GM12872 (cell line): ENCODE measurements around the gene MCOLN1.

ENCODE experiments used
- CTCF ChIP-seq: IDR thresholded peaks from 3 replicates; pipeline ENCODE4 v1.5.1; 2011; ENCODE audit warnings: low read depth, mild to moderate bottlenecking, low read length, moderate library complexity; ENCODE audit not compliant: insufficient read depth

Gene MCOLN1

GRCh38 chr19:7513809-7514642 is 8.4 kb upstream of the MCOLN1 start:
- TF ChIP-seq CTCF: no peak

DNA sequence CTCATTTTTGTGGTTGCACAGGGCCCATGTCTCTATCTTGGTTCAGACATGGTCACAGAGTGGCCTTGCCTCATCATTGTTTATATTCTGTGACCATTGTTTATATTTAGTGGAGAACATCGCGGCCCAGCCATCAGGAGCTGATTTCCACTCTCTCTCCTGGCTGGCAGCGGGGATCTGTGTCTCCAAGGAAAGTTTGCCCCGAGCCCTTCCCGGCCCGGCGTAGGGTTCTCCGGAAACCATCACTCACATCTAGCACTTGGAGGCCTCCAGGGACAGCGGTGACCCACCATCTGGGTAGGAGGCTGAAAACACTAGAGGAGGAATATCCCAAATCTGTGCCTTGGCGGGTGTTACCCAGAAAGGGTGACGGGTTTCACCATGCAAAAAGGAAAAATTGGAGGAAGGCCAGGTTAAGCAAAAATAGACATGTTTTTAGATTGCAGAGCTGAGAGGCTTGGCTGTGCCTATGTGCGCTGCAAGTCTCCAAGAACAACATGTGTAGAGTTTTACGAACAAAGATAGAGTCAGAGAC is 7.2 kb upstream of the MCOLN1 start:
- no peak for TF ChIP-seq CTCF

DNA sequence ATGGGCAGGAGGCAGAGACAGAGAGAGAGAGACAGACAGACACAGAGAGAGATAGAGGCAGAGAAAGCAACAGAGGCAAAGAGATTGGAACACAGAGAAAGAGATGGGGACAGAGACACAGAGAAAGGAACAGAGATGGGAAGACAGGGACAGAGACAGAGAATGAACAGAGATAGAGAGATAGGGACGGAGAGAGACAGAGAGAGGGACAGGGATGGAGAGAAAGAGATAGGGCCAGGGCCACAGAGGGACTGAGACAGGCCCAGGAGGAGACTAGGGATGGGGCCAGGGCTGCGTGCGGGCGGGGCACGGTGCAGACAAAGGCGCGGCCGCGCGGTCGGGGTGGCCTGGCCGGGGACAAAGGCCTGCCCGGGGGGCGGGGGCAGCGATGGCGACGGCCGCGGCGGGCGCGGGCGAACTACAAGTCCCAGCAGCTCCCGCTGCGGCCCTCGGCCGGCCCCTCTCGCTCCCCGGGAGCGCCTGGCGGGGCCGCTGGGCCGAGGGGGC is 6.7 kb upstream of the MCOLN1 start, which contains the start of gene ZNF358:
TSS of gene ZNF358 (plus strand) at position 459 of the 507 bp plus-strand sequence. CDS start 3,140 bp downstream, outside the sequence.
- no peak for TF ChIP-seq CTCF

GRCh38 chr19:7516333-7516732 is 6.1 kb upstream of the MCOLN1 start:
- no peak for TF ChIP-seq CTCF

DNA sequence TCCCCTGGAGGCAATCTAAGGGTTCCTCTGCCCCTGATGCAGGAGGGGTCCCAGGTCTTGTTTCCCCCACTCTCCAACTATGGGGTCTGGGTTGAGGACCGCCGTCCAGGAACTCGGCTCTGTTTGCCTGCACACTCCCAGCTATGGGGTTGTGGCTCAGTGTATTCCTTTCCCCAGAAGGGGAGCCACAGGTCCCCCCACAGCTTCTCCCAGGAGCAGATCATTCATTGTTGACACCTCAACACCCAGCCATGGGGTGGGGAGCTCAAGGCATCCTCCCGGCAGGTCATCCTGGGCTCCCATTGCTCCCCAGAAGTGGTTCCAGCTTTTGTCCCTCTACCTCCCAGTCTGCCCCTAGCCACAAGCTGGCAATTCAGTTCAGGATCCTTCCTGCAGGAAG is 5.5 kb upstream of the MCOLN1 start:
- no peak for TF ChIP-seq CTCF

GRCh38 chr19:7519361-7520130 is 2.9 kb upstream of the MCOLN1 start:
- TF ChIP-seq CTCF: no peak
